Activated T-cell treated with anti-CD3 and anti-CD28 coated beads for 4 hours (primary cell): ENCODE measurements around the gene WNT7A.

Experiments
- DNase-seq: peaks from one replicate; pipeline ENCODE4 v3.0.0-alpha.2; 2020

Gene WNT7A

DNA sequence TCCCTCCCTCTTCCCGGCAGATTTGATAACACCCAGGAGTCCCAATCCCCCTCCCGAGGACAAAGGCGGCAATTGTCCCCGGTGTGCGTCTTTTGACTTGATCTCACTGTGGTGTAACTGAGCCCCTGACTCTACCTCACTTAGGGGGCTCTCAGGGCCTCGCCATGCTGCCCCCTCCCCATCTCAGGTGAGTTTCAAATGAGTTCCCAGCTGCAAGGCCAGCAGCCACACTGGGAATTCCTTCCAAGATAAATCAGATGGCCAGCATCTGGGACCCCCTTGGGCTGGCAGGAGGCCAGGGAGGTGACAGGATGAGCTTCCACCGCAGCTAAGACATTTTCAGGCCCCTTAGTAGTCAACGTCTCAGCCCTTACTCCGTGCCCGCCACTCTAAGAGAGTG is 35.0 kb downstream of the WNT7A start:
- DNase-seq: no peak

DNA sequence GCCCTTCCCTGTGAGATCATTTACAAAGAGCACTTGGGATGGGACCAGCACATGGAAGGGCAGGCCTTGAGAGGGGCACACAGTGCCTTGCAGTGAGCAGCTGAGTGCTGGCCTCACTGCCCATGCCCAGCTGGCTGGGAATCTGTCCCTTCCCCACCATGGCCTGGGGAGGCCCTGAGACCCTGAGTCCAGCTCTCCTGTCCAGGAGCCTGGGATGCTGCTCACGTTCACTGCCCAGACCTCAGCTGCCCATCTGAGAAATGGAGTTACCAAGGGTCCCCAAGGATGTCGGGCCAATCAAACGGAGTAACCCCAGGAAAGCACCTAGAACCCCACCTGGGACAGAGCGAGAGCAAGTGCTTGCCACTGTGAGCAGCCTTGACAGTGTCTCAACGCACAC is 35.6 kb downstream of the WNT7A start:
- DNase-seq: no peak

DNA sequence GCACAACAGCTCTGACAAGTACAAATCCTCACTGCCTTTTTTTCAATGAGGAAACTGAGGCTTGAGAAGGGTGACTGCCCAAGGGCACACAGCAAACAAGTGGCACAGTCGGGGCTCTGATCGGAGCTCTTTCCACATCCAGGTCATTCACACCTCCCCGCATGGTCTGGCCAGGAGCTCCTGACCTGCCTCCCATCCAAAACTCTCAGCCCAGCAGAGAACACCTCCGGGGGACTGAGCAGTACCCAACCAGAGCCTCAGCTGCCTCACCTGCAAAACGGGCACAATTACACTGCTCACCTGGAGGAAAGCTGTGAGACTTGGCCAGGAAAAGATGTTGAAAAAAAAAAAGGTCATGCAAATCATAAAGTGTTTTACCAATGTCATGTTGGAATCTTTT is 36.5 kb downstream of the WNT7A start:
- DNase-seq: no peak

DNA sequence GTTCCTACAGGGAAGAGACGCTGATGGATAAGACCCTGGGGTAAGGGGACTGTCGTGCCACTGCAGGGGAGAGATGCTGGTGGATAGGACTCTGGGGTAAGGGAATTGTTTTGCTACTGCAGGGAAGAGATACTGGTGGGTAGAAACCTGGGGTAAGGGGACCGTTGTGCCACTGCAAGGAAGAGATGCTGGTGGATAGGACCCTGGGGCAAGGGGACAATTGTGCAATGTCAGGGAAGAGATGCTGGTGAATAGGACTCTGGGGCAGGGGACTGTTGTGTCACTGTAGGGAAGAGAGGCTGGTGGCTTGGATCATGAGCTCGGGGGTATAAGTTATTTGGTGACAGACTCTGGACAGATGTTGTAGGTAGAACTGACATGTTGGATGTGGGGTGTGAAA is 37.6 kb downstream of the WNT7A start:
- no peak for DNase-seq

DNA sequence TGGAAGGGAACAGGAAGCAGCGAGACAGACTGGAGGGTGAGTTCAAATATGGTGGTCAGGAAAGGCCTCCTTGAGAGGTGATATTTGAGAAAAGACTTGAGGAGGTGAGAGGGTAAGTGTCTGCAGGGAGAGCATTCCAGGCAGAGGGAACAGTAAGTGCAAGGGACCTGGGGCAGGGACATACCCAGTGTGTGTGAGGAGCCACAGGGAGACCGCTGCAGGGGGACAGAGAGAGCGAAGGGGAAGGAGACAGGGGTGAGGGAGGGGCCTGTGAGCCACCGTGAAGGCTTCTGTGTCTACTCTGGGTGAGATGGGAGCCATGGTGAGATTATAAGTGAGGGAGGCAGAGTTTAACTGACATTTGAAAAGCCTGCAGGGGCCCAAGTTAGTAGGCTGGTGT is 38.0 kb downstream of the WNT7A start:
- no peak for DNase-seq

DNA sequence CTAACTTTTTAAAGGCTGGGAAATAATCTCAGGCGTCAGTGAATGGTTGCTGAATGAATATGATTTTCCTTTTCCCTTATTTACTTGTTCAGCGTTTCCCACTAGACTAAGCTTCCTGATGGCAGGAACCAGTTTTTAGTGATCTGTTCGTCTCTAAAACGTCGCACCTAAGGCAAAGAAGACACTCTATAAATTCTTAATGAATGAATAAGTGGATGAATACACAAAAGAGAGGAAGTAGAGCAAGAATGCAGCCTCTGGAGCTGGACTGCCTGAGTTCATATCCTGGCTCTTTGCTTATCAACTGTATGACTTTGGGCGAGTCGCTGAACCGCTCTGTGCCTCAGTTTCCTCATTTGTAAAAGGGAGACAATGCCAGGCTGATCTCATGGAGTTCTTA is 38.7 kb downstream of the WNT7A start:
- no peak for DNase-seq

DNA sequence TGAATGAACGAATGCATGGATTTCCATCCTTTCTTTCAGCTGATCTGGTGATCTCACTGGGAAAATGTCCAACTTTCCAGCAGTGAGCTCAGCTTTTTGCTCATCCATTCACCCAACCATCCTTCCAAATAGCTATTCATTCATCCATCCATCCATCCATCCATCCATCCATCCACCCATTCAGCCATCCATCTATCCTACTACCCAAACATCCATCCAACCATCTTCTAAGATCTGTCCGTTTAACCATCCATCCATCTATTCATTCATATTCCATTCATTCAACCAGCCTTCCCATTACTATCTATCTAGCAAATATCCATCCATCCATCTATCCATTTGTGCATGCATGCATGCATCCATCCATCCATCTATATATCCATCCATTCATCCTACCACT is 39.4 kb downstream of the WNT7A start:
- no peak for DNase-seq

DNA sequence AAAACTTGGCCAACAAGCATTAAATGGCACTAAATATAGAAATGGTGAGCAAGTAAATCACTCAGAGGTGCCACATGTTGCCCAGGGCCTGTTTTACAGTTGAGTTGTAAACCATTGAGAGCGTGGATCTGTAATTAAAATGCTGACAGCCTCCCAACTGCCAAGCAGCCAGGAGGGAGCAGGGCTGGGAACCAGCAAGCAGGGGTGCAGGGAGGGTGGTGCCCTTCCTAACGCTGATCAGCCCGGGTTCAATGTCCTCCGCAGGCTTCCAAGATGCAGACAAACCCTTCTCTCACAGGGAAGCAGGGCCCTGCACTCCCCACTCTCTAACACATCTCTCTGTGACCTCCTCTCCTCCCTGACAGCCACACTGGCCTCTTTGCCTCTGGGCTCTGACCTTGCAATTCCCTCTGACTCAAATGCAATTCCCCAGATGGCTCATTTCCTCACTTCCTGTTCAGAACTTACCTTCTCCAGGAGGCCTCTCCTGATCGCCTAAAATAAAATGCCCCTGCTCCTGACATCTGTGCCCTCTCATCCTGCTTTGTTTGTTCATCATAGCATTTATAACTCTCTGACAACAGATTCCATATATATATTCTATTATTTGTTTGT is 40.0 kb downstream of the WNT7A start:
- no peak for DNase-seq

DNA sequence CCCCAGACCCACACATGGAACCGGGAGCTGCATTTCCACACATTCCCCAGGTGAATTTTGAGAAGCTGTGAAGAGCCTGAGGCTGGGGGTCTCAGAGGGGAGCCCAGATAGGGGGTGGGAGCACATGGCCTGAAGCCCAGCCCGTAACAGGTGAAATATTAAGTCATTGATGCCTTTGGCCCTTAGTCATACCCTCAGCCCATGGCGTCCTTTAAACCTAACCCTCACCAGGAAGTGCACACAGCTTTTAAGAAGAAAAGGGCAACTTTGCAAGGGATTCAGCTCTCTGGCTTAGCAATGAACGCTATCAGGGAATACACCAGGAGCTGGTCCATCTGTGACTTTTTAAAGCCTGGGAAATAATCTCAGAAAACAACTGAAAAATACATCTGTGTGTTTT is 40.6 kb downstream of the WNT7A start:
- no peak for DNase-seq

DNA sequence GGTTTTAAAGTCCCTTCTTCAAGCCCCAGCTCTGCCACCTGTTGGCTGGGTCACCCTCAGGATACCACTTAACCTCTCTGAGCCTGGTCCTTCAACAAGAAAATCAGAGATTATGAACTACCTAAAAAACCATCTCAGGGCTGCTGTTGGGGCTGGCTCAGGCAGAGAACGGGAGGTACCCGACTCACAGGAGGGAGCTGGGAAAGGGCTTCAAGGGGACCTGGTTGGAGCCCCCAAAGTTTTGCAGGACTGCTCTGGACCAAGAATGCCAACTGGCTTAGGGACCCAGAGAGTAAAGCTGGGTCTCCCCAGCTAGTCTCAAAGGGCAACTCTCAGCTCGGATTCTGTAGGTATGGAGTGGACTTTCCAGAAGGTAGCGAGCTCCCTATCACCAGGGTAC is 41.5 kb downstream of the WNT7A start:
- no peak for DNase-seq

DNA sequence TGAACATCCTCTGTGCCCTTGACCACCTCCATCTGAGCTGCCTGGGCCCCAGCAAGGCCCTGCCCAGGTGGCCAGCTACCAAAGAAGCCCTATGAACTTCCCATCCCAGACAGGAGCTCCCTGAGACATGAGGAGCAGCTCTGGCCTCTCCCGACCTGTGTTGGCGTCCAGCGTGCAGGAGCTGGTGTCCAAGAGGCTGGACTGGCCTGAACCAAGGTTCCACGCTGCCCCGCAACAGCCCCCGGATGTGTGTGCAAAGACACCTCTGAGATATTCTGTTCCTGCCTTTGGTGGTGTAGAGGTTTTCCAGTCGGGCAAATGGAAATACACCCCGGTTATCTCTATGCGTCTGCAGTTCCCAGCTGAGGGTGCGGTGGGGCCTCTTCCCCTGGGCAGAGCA is 42.1 kb downstream of the WNT7A start:
- DNase-seq: no peak

DNA sequence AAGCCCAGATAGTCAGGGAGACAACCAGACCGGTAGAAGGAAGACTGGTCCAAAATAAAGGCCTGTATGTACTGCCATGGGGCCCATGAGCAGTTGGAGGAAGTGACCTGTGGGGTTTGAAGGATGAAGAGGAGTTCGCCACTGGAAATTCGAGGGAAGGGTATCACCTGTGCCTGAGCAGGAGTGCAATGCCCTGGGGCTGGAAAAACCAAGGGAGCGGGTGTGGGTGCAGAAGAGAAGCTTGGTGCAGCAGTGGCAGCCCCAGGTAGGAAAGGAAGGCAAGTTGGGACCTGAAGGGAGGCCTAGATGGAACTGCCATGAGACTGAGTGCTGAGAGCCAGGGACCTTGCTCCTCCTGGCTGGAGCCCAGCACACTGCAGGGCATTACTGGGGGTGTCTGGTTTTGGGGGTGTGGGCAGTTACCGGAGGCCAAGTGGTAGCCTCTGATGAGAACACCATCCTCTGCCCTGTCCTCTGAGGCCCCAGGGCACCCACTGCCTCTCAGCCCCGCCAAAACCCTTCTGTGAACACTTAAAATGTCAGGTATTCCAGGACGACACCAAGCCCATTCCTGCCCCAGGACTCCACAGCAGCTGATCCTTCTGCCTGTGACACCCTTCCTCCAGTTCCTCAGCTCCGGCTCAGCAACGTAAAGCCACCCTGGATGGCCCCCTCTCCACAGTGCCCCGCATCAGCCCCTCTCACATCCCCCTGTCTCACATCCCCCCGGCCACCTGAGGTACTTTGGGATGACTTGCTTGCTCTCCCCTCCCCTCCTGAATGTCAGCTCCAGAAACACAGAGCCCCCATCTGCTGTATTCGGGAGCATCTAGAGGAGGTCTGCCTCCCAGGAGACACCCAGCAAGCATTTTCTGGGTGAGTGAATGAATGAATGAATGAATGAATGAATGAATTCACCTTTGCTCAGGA is 42.9 kb downstream of the WNT7A start:
- no peak for DNase-seq

DNA sequence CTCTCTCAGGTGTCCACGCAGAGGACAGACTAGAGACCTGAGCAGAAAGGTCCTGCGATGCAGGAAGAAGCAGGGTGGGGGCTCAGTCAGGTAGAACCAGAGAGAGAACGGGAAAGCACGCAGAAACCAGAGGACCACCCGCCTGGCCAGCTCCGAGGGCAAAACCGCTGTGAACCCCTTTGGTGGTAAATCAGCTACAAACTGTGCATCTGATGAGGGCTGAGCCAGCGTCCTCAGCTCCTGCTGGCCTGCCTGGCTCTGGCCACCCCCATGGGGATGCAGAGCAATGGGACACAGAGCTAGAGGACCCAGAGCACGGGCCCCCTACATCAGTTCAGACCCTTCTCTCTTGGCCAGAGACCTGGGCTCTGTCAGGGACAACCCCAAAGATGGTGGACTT is 44.6 kb downstream of the WNT7A start:
- DNase-seq: no peak

DNA sequence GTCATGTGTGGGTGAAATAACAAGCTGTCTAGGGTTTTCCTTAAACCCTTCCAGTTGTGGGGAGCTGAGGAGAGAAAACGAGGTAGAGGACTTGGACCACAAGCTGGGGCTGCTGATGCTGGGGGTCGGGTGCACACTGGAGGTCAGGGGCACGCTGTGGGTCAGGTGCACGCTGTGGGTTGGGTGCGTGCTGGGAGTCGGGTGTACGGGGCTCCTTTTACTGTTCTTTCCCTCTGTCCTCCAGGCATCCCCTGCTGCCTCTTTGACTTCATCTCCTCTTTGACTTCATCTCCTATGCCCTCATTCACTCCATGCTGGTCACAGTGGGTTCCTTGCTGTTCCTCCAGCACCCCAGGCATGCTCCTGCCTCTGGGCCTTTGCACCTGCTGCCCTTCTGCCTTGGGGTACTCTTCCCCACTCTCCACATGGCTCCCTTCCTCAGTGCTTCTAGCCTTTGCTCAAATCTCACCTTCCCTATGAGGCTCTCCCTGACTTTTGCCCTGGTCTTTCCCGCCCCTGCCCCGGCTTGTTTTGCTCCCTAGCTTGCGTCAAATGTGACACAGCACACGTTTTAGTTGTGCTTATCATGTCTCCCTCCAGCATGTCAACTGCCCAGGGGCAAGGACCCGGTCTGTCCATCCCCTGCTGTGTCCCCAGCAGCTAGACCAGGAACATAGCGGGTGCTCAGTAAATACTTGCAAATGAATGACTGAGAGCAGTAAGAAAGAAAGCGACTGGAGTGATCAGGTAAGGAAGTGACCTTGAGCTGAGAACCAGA is 45.4 kb downstream of the WNT7A start:
- no peak for DNase-seq

DNA sequence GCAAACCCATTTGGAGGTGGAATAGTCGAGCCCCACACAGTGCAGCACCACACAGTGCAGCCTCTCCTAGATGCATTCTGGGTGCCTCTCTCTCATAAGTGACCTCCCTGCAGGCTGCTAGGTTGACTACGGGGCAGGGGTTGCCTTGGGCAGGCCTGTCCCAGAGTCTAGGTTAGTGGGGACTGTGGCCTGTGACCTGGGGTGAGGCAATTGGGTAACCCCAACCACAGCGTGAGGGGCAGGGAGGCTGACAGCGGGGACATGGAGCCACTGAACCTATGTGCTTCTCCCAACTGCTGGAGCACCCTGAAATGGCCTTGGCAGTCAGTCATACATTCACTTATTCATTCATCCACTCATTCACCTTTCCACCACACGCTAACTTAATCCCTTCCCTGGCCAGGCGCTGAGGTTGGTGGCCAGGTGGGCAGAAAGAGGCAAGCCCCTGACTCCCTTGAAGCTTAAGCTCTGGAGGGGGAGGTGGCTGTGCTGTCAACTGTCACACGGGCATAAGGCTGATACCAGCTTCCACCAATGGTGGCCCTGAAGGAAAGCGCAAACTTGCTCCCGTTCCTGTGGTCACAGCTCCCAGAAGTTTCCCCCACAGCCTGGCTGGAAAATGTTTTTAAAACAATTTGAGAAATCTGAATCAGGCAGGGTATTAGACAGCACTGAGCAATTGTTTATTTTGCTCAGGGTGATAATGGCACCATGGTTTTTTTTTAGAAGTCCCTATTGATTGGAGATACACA is 46.2 kb downstream of the WNT7A start:
- DNase-seq: no peak

DNA sequence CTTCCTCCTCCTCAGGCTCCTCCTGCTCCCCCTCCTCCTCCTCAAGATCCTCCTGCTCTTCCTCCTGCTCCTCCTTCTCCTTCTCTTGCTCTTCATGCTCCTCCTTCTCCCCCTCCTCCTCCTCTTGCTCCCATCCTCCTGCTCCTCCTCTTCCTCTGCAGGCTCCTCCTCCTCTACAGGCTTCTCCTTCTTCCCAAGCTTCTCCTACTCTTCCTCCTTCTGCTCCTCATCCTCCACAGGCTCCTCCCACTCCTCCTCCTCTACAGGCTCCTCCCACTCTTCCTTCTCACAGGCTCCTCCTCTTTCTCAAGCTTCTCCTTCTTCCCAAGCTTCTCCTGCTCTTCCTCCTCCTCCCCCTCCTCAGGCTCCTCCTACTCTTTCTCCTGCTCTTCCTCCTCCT is 47.7 kb downstream of the WNT7A start:
- no peak for DNase-seq

DNA sequence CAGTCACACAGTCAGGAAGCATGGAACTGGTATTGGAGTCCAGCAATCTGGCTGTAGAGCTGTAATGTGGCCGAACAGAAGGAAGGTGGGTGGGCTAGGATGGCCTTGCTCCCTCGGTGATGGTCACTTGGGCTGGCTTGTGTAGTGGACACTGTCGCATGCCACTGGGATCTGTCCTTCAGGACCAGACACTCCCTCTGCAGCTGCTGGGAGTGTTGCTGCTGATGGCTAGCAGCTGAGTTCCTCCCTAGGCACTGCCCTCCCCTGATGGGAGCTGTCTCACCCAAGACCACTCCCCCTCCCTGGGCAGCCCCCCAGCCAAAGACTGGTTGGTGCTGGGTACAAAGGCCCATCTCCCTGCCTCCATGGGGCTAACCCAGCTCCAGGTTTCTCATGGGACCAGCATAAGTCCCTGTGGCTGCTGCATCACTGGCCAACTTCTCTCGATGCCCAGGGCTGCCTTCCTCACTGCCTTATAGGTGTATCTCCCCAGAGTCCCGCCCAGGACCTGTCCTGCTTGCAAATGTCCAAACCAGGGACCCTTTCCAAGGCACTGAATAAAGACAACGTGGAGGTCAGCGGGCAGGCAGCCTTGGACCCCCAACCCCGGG is 48.4 kb downstream of the WNT7A start:
- no peak for DNase-seq

DNA sequence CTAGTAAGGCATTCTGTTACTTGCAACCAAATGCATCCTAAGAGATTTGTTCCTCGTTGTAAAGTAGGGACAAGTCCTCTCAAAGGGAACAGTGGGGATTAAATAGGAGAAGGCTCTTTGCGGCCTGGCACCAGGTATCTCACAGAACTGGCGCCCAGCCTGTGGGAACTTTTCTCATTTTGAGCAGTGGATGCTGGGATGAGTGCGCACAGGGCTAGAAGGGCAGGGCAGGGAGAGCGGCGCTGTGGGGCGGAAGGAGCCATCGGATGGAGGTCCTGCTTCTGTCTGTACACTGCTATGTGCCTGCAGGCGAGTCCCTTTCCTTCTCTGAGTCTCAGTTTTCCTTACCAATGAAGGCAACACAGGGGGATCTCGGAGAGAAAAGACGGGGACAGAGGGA is 50.6 kb downstream of the WNT7A start:
- DNase-seq: no peak

DNA sequence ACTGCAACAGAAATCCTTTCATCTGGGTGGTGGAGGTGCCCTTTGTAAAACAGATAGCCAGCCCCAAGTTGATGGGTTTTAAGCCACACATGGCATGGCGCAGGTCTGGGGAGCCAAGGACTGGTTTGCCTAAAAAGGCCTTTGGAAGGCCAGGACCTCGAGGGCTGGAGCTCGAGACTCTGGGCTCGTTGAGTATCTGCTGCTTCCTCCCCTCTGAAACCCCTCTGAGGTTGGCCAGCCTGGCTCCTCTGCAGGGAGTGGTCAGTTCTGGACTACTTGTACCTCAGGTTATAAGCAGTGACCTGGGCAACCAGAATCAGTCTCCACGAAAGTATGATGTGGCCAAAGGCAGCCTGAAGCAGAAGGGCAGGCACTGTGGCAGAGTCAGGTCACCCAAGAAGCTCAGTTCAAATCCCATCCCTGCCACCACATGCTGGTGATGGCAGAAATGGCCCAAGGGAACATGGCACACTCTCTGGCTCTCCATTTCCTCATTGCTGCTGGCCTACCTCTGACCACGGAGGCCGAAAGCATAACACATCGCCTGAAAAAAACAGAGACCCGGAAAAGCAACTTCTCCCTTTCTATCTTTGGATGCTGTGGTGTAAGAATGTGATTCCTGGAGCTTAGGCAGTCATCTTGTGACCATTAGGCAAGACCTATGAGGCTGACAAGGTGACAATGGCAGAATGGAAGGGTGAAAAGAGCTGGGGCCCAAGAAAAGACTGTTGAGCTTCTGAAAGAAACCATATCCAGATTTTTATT is 51.2 kb downstream of the WNT7A start:
- no peak for DNase-seq

DNA sequence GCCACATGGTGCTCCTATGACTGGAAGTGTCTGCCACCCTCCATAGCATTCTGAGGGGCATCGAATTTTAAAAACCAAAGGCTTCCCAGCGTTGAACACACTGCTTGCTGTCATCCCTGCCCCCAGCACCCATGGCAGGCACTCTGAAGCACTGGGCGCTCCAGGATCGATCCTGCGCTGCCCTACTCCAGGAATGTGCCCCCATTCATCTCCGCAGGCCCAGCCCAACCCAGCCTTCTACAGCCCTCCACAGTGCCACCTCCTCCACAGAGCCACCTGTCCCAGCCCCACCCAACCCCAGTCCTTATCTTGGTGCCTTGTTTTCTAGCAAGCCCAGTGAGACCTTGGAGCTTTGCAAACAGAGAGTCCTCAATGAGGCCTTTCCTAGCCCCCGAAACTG is 52.2 kb downstream of the WNT7A start:
- no peak for DNase-seq

DNA sequence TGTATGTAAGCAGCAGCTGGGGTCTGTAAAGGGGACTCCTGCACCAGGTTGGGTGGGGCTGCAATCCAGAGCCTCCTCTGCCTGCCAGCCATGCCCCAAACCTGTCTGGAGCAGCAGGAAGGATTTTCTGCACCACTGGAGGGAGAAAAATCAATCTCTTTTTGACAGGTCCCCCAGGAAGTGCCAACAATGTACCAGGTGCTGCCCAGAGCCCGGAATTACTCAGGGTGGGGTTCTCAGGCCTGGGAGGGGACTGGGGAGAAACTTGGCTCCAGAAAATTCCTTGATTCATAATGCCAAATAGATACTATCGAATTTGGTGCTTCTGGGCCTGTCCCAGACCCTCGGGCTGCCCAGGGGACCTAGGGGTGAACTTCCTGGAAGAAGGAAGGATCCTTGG is 52.6 kb downstream of the WNT7A start:
- DNase-seq: no peak

DNA sequence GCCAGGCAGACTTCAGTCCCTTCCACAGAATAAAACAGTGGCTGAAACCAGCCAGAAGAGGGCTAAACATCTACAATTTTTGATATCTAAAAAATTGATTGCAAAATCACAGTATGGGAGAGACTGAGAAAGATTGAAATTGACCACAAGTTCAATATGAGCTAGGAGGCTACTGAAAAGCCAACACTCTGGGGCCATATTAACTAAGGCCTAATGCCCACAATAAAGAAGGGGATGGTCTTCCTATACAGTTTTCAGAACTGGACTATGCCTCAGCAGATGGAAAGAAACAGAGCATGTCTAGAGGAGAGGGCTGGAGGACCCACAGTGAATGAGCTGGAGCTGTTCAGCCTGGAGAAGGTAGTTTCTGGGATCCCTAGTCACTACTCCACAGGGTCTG is 53.2 kb downstream of the WNT7A start:
- DNase-seq: no peak
